Measurements from ENCODE around the gene ADAMTS17.
"Not testable (repeated sequence)": the region's sequence is repeated elsewhere in the genome, so short reads cannot be mapped to it uniquely, and the experiment has no call there.

The ADAMTS17 gene

DNA sequence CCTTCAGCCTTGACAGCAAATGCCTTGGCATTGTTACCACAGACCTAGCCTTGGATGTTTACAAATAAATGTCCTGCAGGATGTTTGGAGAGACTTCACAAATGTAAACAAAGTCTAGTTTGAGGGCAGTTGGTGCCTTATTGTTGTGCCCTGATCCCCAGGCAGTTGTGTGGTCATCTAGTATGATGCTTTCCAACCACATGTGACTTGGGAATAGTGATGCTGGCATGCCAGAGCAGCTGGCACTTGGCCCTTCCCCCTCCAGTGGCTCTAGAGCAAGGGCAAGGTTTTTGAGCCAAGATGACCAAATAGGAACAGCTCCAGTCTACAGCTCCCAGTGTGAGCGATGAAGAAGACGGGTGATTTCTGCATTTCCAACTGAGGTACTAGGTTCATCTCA lies 258.2 kb downstream of the ADAMTS17 start:
- Histone ChIP-seq H3K36me3 (ENCODE audit: insufficient read depth, low read depth, low read length) (no peaks in the 10 kb centered on the region), H3K9ac (ENCODE audit: low read depth, low read length) (no peak overlapping the region), H3K9me3 (ENCODE audit: insufficient read depth, low read depth, low read length) (0 out of 2 replicates have a peak, but pooled peaks cover 8% of the 10 kb centered on the region), H3K27me3 (ENCODE audit: insufficient read depth, low read length) (no peaks in the 10 kb centered on the region), H3K4me1 (ENCODE audit: insufficient read depth, low read length) (peaks cover 2% of the 10 kb centered on the region; the same call in 1 of the 2 replicates), H3K4me3 (ENCODE audit: low read length) (no peak overlapping the region), H3K27ac (ENCODE audit: low read length) (no peak overlapping the region)

DNA sequence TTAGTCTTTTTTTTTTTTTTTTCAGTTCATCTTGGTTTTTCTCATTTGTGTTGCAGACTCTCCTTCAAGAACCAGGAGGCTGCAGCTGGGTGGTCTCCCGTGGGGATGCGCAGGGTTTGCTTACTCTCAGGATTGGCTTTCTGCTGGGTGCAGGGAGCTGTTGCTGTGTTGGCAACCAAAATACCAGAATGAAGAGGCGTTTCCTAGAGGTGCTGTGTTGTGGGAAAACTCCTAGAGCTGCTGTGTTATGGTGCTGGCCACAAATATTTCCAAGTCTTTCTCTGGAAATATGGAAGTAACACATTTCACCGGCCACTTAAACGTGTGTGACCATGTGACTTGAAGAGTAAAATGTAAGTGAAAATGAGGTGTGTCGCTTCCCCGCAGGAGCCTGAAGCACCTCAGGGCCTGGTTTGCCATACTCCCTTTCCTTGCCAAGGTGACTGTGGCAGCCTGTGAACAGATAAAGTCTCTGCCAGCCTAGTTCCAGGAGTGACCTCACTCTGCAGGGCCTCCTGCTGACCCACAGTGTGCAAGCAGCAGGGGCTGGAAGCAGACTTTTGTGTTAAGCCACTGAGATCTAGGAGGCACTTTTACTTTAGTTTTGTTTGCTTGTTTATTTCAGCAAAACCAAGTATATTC lies 258.9 kb downstream of the ADAMTS17 start:
- H3K27ac ChIP-seq (ENCODE audit: low read length): no peak overlapping the region

DNA sequence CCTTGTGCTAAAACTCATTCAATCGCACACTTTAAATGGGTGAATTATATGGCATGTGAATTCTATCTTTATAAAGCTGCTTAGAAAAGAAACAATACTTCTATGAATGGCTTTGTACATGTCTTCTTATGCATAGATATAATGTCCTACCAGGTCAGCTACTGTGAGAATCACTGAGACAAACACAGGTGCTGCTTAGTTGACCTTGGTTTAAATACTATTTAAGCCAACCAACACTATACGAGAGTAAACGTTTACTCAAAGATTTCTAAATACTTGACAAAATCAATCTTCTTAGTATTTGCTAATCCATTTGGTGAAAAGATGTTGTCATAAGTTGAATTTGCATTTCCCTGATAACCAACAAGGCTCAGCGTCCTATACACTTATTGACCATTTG lies 260.3 kb downstream of the ADAMTS17 start:
- no peak overlapping the region for H3K27ac ChIP-seq (ENCODE audit: low read length)
- no peak overlapping the region for H3K4me3 ChIP-seq (ENCODE audit: low read length)
- peaks cover 2% of the 10 kb centered on the region; the same call in 1 of the 2 replicates for H3K4me1 ChIP-seq (ENCODE audit: insufficient read depth, low read length)
- no peaks in the 10 kb centered on the region for H3K27me3 ChIP-seq (ENCODE audit: insufficient read depth, low read length)
- no peak overlapping the region for H3K9ac ChIP-seq (ENCODE audit: low read depth, low read length)
- H3K9me3 ChIP-seq (ENCODE audit: insufficient read depth, low read depth, low read length): 0 out of 2 replicates have a peak, but pooled peaks cover 8% of the 10 kb centered on the region
- H3K36me3 ChIP-seq (ENCODE audit: insufficient read depth, low read depth, low read length): no peaks in the 10 kb centered on the region

More for the DNA sequence above, 258.9 kb downstream of the ADAMTS17 start:
- H3K9ac ChIP-seq (ENCODE audit: low read depth, low read length): no peak overlapping the region
- no peaks in the 10 kb centered on the region for H3K27me3 ChIP-seq (ENCODE audit: insufficient read depth, low read length)
- 0 out of 2 replicates have a peak, but pooled peaks cover 8% of the 10 kb centered on the region for H3K9me3 ChIP-seq (ENCODE audit: insufficient read depth, low read depth, low read length)
- H3K4me1 ChIP-seq (ENCODE audit: insufficient read depth, low read length): peaks cover 2% of the 10 kb centered on the region; the same call in 1 of the 2 replicates
- no peak overlapping the region for H3K4me3 ChIP-seq (ENCODE audit: low read length)
- H3K36me3 ChIP-seq (ENCODE audit: insufficient read depth, low read depth, low read length): no peaks in the 10 kb centered on the region

DNA sequence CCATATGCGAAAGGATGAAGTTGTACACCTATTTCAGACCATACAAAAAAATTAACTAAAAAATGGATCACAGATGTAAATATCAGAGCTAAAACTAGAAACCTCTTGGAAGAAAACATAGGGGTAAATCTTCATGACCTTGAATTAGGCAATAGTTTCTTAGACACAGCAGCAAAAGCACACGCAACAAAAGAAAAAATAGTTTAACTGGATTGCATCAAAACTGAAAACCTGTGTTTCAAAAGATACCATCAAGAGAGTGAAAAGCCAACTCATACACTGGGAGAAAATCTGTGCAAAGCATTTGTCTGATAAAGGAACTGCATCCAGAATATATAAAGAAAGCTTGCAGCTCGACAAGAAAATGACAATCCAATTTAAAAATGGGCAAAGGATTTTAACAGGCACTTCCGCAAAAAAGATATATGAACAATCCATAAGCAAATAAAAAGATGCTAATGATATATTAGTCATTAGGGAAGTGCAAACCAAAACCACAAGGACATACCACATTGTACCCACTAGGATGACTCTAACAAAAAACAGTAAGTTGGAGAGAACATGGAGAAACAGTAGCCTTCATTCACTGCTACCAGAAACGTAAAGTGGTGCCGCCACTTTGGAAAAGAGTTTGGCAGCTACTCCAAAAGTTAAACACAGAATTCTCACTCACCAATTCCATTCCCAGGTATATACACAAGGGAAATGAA lies 263.1 kb downstream of the ADAMTS17 start:
- no peak overlapping the region for H3K9ac ChIP-seq (ENCODE audit: low read depth, low read length)
- H3K4me3 ChIP-seq (ENCODE audit: low read length): no peak overlapping the region
- no peaks in the 10 kb centered on the region for H3K36me3 ChIP-seq (ENCODE audit: insufficient read depth, low read depth, low read length)
- no peak overlapping the region for H3K27ac ChIP-seq (ENCODE audit: low read length)
- H3K27me3 ChIP-seq (ENCODE audit: insufficient read depth, low read length): no peaks in the 10 kb centered on the region
- H3K4me1 ChIP-seq (ENCODE audit: insufficient read depth, low read length): peaks cover 2% of the 10 kb centered on the region; the same call in 1 of the 2 replicates
- H3K9me3 ChIP-seq (ENCODE audit: insufficient read depth, low read depth, low read length): 0 out of 2 replicates have a peak, but pooled peaks cover 3% of the 10 kb centered on the region

DNA sequence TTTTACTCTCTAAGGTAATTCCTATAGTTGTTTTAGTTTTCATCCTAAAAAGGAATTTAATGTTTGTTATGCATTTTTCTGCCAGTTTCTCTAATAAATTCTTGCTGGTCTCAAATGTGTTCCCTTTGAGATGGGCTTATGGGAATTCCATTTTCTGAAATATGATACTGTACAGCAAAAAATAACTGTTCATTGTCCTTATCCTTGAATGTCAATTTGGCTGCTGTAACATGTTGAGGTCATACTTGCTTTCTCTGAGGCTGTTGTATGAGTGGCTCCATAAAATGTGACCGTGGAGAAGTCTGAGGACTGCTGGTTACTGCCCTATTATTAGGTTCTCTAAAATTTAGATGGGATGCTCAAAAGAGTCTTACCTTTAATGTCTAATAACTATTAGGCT lies 266.5 kb downstream of the ADAMTS17 start:
- Histone ChIP-seq H3K9ac (ENCODE audit: low read depth, low read length) (no peak overlapping the region), H3K36me3 (ENCODE audit: insufficient read depth, low read depth, low read length) (no peaks in the 10 kb centered on the region), H3K9me3 (ENCODE audit: insufficient read depth, low read depth, low read length) (no peaks in the 10 kb centered on the region), H3K27ac (ENCODE audit: low read length) (no peak overlapping the region), H3K4me1 (ENCODE audit: insufficient read depth, low read length) (no peaks in the 10 kb centered on the region), H3K27me3 (ENCODE audit: insufficient read depth, low read length) (no peaks in the 10 kb centered on the region), H3K4me3 (ENCODE audit: low read length) (no peak overlapping the region)

DNA sequence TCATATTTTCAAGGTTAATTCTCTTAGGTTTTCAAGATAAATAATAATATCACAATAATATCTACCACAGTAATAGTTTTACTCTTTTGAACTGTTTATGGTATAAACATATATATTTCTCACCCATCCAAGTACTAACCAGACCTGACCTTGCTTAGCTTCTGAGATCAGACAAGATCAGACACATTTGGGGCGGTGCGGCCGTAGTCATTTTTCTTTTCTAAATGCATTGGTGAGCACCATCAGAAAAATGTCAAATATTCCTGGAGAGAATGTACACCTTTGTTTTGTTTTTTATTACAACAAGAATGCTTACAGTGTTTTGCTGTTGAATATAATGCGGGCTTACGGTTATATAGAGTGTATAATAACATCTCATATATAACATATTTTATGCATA lies 267.8 kb downstream of the ADAMTS17 start:
- H3K27me3 ChIP-seq (ENCODE audit: insufficient read depth, low read length): no peaks in the 10 kb centered on the region
- no peaks in the 10 kb centered on the region for H3K36me3 ChIP-seq (ENCODE audit: insufficient read depth, low read depth, low read length)
- no peaks in the 10 kb centered on the region for H3K9me3 ChIP-seq (ENCODE audit: insufficient read depth, low read depth, low read length)
- no peak overlapping the region for H3K4me3 ChIP-seq (ENCODE audit: low read length)
- no peak overlapping the region for H3K27ac ChIP-seq (ENCODE audit: low read length)
- H3K9ac ChIP-seq (ENCODE audit: low read depth, low read length): no peak overlapping the region
- H3K4me1 ChIP-seq (ENCODE audit: insufficient read depth, low read length): no peaks in the 10 kb centered on the region

DNA sequence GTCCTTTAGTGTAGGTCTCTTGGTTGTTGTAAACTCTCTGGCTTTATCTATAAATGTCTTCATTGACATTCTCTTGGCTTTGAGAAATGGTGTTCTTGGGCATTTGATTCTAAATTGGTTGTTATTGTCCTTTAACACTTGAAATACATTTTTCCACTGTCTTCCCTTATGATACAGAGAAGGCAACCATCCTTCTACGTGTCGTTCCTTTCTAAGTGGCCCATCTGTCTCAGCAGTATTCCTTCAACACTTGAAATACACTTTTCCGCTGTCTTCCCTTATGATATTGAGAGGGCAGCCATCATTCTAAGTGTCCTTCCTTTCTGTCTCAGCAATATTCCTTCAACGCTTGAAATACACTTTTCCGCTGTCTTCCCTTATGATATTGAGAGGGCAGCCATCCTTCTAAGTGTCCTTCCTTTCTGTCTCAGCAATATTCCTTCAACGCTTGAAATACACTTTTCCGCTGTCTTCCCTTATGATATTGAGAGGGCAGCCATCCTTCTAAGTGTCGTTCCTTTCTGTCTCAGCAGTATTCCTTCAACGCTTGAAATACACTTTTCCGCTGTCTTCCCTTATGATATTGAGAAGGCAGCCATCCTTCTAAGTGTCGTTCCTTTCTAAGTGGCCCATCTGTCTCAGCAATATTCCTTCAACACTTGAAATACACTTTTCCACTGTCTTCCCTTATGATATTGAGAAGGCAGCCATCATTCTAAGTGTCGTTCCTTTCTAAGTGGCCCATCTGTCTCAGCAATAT lies 275.1 kb downstream of the ADAMTS17 start:
- not testable (repeated sequence) for H3K36me3 ChIP-seq (ENCODE audit: insufficient read depth, low read depth, low read length); H3K27ac ChIP-seq (ENCODE audit: low read length); H3K9me3 ChIP-seq (ENCODE audit: insufficient read depth, low read depth, low read length); H3K9ac ChIP-seq (ENCODE audit: low read depth, low read length); H3K4me3 ChIP-seq (ENCODE audit: low read length); H3K27me3 ChIP-seq (ENCODE audit: insufficient read depth, low read length); H3K4me1 ChIP-seq (ENCODE audit: insufficient read depth, low read length)

DNA sequence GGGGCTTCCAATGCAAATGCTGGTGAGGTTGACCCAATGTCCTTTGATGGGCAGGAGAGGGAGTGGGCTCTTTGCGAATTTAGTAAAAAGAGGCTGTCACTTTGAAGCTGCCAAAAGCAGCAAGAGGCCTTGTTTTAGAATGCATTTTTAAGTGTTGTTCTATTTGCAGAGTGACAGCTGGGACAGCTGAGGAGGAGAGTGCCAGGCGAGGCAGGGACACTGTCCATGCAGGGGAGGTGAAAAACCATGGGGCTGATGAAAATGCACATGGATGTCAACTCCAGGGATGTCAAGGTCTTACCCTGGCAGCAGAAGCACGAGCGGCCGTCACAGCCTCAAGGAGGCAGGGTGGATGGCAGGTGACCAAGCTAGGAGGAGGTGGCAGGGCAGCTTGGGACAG lies 279.8 kb downstream of the ADAMTS17 start:
- Histone ChIP-seq H3K4me1 (ENCODE audit: insufficient read depth, low read length) (no peaks in the 10 kb centered on the region), H3K27me3 (ENCODE audit: insufficient read depth, low read length) (no peaks in the 10 kb centered on the region), H3K9ac (ENCODE audit: low read depth, low read length) (no peak overlapping the region), H3K9me3 (ENCODE audit: insufficient read depth, low read depth, low read length) (no peaks in the 10 kb centered on the region), H3K36me3 (ENCODE audit: insufficient read depth, low read depth, low read length) (no peaks in the 10 kb centered on the region), H3K27ac (ENCODE audit: low read length) (no peak overlapping the region), H3K4me3 (ENCODE audit: low read length) (no peak overlapping the region)

DNA sequence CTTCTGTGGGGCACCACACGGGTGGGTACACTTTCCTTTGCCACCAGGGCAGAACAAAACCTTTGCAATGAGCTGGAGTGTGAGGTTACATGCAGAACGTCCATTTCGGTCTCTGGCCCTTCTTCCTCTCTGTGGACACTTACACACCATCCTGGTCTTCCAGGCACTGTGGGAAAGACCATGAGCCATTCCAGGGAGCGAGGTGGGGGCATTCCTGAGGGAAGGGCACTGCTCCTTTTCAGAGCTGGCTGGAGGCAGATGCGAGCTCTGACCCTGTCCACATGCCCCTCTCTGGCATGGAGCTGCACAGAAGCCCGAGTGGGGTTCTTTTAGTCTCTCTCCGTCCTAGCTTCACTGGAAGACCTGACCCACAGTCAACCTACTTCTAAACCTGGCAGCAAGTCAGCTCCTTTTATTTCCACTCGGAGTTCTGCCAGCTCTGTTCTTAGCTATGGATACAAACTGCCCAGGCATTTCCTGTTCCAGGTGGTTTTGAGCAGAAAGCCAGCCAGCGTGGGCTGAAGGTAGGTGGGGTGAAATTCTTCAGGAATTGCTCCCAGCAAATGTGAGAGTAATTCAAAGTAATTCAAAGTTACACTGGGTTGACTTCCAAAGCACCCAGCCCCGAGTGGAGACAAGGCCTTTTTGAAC lies 281.4 kb downstream of the ADAMTS17 start:
- no peaks in the 10 kb centered on the region for H3K36me3 ChIP-seq (ENCODE audit: insufficient read depth, low read depth, low read length)
- H3K4me1 ChIP-seq (ENCODE audit: insufficient read depth, low read length): no peaks in the 10 kb centered on the region
- no peak overlapping the region for H3K27ac ChIP-seq (ENCODE audit: low read length)
- no peak overlapping the region for H3K4me3 ChIP-seq (ENCODE audit: low read length)
- H3K27me3 ChIP-seq (ENCODE audit: insufficient read depth, low read length): no peaks in the 10 kb centered on the region
- no peaks in the 10 kb centered on the region for H3K9me3 ChIP-seq (ENCODE audit: insufficient read depth, low read depth, low read length)
- no peak overlapping the region for H3K9ac ChIP-seq (ENCODE audit: low read depth, low read length)

DNA sequence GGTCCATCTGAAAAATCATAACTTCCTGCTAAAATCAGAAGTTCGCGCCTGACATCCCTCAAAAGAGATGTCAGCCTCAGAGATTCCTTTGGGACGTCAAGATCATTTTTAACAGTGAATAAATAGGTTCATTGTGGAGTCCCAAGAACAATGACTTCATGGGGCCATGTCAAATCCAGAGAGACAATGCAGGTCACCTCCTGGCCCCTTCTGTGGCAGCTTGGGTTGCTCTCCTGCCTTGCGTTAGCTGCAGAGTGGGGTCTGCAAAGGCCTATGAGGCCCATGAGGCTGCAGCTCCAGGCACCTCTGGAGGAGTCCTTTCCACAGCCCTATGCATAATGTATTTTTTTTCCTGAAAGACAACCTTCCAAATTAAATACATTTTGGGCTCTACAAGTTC lies 282.3 kb downstream of the ADAMTS17 start:
- Histone ChIP-seq H3K36me3 (ENCODE audit: insufficient read depth, low read depth, low read length) (no peaks in the 10 kb centered on the region), H3K9ac (ENCODE audit: low read depth, low read length) (no peak overlapping the region), H3K4me3 (ENCODE audit: low read length) (no peak overlapping the region), H3K9me3 (ENCODE audit: insufficient read depth, low read depth, low read length) (no peaks in the 10 kb centered on the region), H3K27ac (ENCODE audit: low read length) (no peak overlapping the region), H3K27me3 (ENCODE audit: insufficient read depth, low read length) (no peaks in the 10 kb centered on the region), H3K4me1 (ENCODE audit: insufficient read depth, low read length) (no peaks in the 10 kb centered on the region)

DNA sequence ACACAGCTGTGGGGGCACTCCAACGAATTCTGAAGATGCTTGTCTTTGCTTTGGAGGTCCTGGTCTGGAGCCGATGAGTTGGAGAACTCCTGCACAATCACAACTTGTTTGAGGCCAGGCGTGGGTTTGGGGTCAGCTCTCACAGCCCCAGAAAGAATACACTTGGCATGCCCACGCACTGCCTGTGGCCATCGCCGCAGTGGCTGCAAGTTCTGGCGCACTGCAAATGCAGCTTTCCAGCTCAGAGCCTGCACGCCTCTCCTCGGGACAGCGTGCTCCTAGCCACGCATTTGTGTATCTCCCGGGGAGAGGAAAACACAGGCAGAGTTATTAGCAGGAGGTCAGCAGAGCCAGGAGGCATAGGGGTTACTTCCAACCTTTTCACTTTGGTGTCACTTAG lies 282.7 kb downstream of the ADAMTS17 start:
- Histone ChIP-seq H3K27me3 (ENCODE audit: insufficient read depth, low read length) (no peaks in the 10 kb centered on the region), H3K9ac (ENCODE audit: low read depth, low read length) (no peak overlapping the region)

More for the DNA sequence above, 282.7 kb downstream of the ADAMTS17 start:
- H3K4me3 ChIP-seq (ENCODE audit: low read length): no peak overlapping the region
- no peaks in the 10 kb centered on the region for H3K36me3 ChIP-seq (ENCODE audit: insufficient read depth, low read depth, low read length)
- H3K9me3 ChIP-seq (ENCODE audit: insufficient read depth, low read depth, low read length): no peaks in the 10 kb centered on the region
- H3K27ac ChIP-seq (ENCODE audit: low read length): no peak overlapping the region
- no peaks in the 10 kb centered on the region for H3K4me1 ChIP-seq (ENCODE audit: insufficient read depth, low read length)
